K562 (cell line): Measurements from ENCODE around the gene ELMO1. TPM values are rescaled to one million over a fixed set of nuclear protein-coding genes. Genes with fewer than 3 reads are reported as not detected.

Experiments
- ATAC-seq: fragments of 200-7000 bp; cut with Tn5 transposase; 3 replicates; pipeline ENCODE4 v1.9.1; 2020; ENCODE audit warnings: moderate library complexity
- BruUV-seq: library from RNA; stranded (reverse); fragments of 400-500 nt; replicated peaks from 2 replicates; lab custom pipeline; 2021; lab: Mats Ljungman, UMichigan
- CTCF ChIA-PET: fragments of 300-600 bp; formaldehyde crosslinking; extraction: SDS; loops from one replicate; lab custom pipeline; 2021; ENCODE audit warnings: low intra/inter-chr PET ratio; lab: Yijun Ruan, JAX
- POLR2A ChIA-PET: fragments of 300-600, 350-650 bp; sonication (Branson Sonifier 250); formaldehyde crosslinking; extraction: SDS; loops from one replicate; lab custom pipeline; 2021; ENCODE audit warnings: antibody characterized with exemption, inconsistent platforms; lab: Yijun Ruan, JAX
- DNase-seq, 4 experiments: peaks; one replicate each; pipeline versions ENCODE4 v3.0.0 to v3.0.0-alpha.2; 2011 to 2018; ENCODE audit warnings: low spot score in 3 of 4, mixed read lengths in 3 of 4; ENCODE audit errors: extremely low read depth in 1 of 4
- FAIRE-seq: peaks from 2 replicates; lab custom pipeline; 2011; peaks lifted over from hg19 to GRCh38; lab: Jason Lieb, UNC
- H2AFZ ChIP-seq: 2 replicates; pipeline ENCODE4 v1.6.0; 2011; ENCODE audit warnings: low read depth, low read length, control low read depth, inconsistent platforms
- H3K27ac ChIP-seq: fragments of 200-600 bp; 3 replicates; pipeline ENCODE4 v1.8.0; 2011; ENCODE audit warnings: low read depth, mild to moderate bottlenecking, control low read depth, inconsistent platforms, low read length, moderate library complexity, mixed read lengths; ENCODE audit errors: extremely low read depth
- H3K27me3 ChIP-seq, 2 experiments: fragments of 300-600 bp in 1 of 2; 2 replicates in 1 of 2; 3 replicates in 1 of 2; pipeline versions ENCODE4 v1.6.0 to v1.8.0; 2011; ENCODE audit warnings: inconsistent platforms in 2 of 2, low read length in 2 of 2, mild to moderate bottlenecking in 1 of 2, mixed read lengths in 1 of 2, moderate library complexity in 1 of 2; ENCODE audit not compliant: control insufficient read depth in 2 of 2, insufficient read depth in 2 of 2
- H3K36me3 ChIP-seq: fragments of 300-600 bp; 3 replicates; pipeline ENCODE4 v1.8.0; 2011; ENCODE audit warnings: mild to moderate bottlenecking, low read length, inconsistent platforms; ENCODE audit not compliant: control insufficient read depth, insufficient read depth
- H3K4me1 ChIP-seq, 2 experiments: fragments of 200-600 bp in 1 of 2; replicated peaks in 1 of 2; 2 replicates in 1 of 2; 3 replicates in 1 of 2; pipeline versions ENCODE4 v1.5.1 to v1.8.0; 2011; ENCODE audit warnings: inconsistent platforms in 2 of 2, low read length in 2 of 2, mild to moderate bottlenecking in 1 of 2, mixed read lengths in 1 of 2, moderate library complexity in 1 of 2; ENCODE audit not compliant: control insufficient read depth in 2 of 2, insufficient read depth in 2 of 2
- H3K4me2 ChIP-seq: 2 replicates; pipeline ENCODE4 v1.6.1; 2011; ENCODE audit warnings: low read length, control low read depth, inconsistent platforms, mixed read lengths; ENCODE audit not compliant: insufficient read depth
- H3K4me3 ChIP-seq: fragments of 200-600 bp; sonication (generic), shearing (Covaris generic); 2 replicates; pipeline ENCODE4 v1.5.1; 2016; ENCODE audit warnings: control low read depth, inconsistent platforms
- H3K79me2 ChIP-seq: fragments of 200-600 bp; 3 replicates; pipeline ENCODE4 v1.8.0; 2011; ENCODE audit warnings: low read length, inconsistent platforms; ENCODE audit not compliant: control insufficient read depth, insufficient read depth
- H3K9ac ChIP-seq, 2 experiments: 2 replicates each; pipeline versions ENCODE4 v1.6.0 to v1.6.1; 2011; ENCODE audit warnings: low read depth in 2 of 2, low read length in 2 of 2, control low read depth in 1 of 2, inconsistent platforms in 1 of 2, mild to moderate bottlenecking in 1 of 2, mixed read lengths in 1 of 2; ENCODE audit not compliant: insufficient read depth in 1 of 2
- H3K9me1 ChIP-seq: one replicate; pipeline ENCODE4 v1.6.0; 2011; ENCODE audit warnings: inconsistent platforms, mild to moderate bottlenecking, low read length, moderate library complexity; ENCODE audit not compliant: control insufficient read depth, insufficient read depth
- H3K9me3 ChIP-seq: replicated peaks from 2 replicates; pipeline ENCODE4 v1.5.1; 2011; ENCODE audit warnings: low read depth, low read length, inconsistent platforms; ENCODE audit not compliant: control insufficient read depth, insufficient read depth
- H4K20me1 ChIP-seq: replicated peaks from 2 replicates; pipeline ENCODE4 v1.6.1; 2011; ENCODE audit warnings: low read length, inconsistent platforms, mixed read lengths; ENCODE audit not compliant: control insufficient read depth, insufficient read depth
- CHD4 ChIP-seq: fragments of 200-600 bp; sonication (generic); IDR thresholded peaks from 3 replicates; pipeline ENCODE4 v1.6.1; 2012; ENCODE audit warnings: low read depth, mild to moderate bottlenecking, mixed read lengths, low read length, inconsistent platforms; ENCODE audit not compliant: insufficient read depth, insufficient replicate concordance, poor library complexity, severe bottlenecking
- NCOA2 ChIP-seq, 2 experiments: fragments of 450-650 bp; IDR thresholded peaks; 2 replicates each; pipeline ENCODE4 v1.6.1; 2018; ENCODE audit warnings: mild to moderate bottlenecking in 2 of 2, moderate library complexity in 1 of 2; ENCODE audit not compliant: partially characterized antibody in 2 of 2
- ZNF507 ChIP-seq: conservative IDR thresholded peaks from 2 replicates; pipeline ENCODE4 v1.6.1; 2017; ENCODE audit warnings: missing genetic modification characterization, missing compliant biosample characterization
- WGBS: fragments of 100-300 bp; shearing (Covaris generic); methylation state at CpG from one replicate; pipeline ENCODE4 v1.1.6; 2016; ENCODE audit warnings: low coverage, mixed read lengths; ENCODE audit not compliant: insufficient coverage; ENCODE audit errors: missing lambda C conversion rate; 5-methylcytosine and 5-hydroxymethylcytosine counted together
- in situ Hi-C: fragments of 300-500 bp; cut with MboI; formaldehyde crosslinking; loops from 4 replicates; pipeline ENCODE4 v1.15.0; 2018; ENCODE audit warnings: inconsistent platforms, mixed read lengths
- intact Hi-C: fragments of 100-400 bp; cut with micrococcal nuclease; formaldehyde crosslinking; loops from 2 replicates; pipeline ENCODE4 v1.14.2; 2022
- polyA plus RNA-seq, 8 experiments: library from polyadenylated mRNA; depleted of rRNA in 4 of 8; stranded (reverse) in 5 of 8; unstranded in 3 of 8; fragments of >200 nt; fragmentation: Nextera tagmentation in 2 of 8; fragmentation: Illumina TruSeq in 1 of 8; extraction: Ambion mirVana in 2 of 8; extraction: Trizol in 1 of 8; gene quantifications; 2 replicates each; pipeline versions ENCODE4 v1.2.1 to v1.2.3, GENCODE V29; 2011 to 2014; ENCODE audit warnings: inconsistent platforms in 1 of 8, missing spikeins in 1 of 8
- total RNA-seq, 7 experiments: library from RNA; depleted of rRNA in 6 of 7; stranded (reverse); fragments of >200 nt in 6 of 7; fragmentation: Illumina TruSeq in 2 of 7; extraction: Trizol in 2 of 7; gene quantifications; 2 replicates each; pipeline versions ENCODE4 v1.2.1 to v1.2.3, GENCODE V29; 2011 to 2021; ENCODE audit warnings: low replicate concordance in 1 of 7
- TF ChIP-seq, protein P1 (sequence below): fragments of 450-650 bp; IDR thresholded peaks from 2 replicates; pipeline ENCODE4 v1.6.1; 2016; ENCODE audit warnings: borderline replicate concordance
- TF ChIP-seq, protein P2 (sequence below): sonication (generic); formaldehyde crosslinking; IDR thresholded peaks from 2 replicates; pipeline ENCODE4 v1.8.0; 2022; ENCODE audit warnings: mild to moderate bottlenecking, missing genetic modification reagents
- TF ChIP-seq, protein P3 (sequence below): fragments of 200-800 bp; sonication (Bioruptor generic); IDR thresholded peaks from 2 replicates; pipeline ENCODE4 v1.6.1; 2017; ENCODE audit warnings: missing genetic modification characterization, missing compliant biosample characterization
- TF ChIP-seq, protein P4 (sequence below): fragments of 200-800 bp; sonication (Bioruptor generic); IDR thresholded peaks from 2 replicates; pipeline ENCODE4 v1.6.1; 2017; ENCODE audit warnings: missing genetic modification characterization, missing compliant biosample characterization
- TF ChIP-seq, protein P5 (sequence below): sonication (generic); formaldehyde crosslinking; IDR thresholded peaks from 2 replicates; pipeline ENCODE4 v1.8.1; 2023; ENCODE audit warnings: mild to moderate bottlenecking, missing genetic modification reagents
- TF ChIP-seq, protein P6 (sequence below): fragments of 250-450 bp; sonication (Bioruptor Pico); IDR thresholded peaks from 2 replicates; pipeline ENCODE4 v1.5.0; 2020; ENCODE audit warnings: mild to moderate bottlenecking

The ELMO1 gene
- total and polyA plus RNA-seq, 9 of the 15 experiments (the other 6 are each of a cell fraction or from before 2014, with no cell fraction given) = 0.36 to 7.2 (median 3.6) TPM

DNA sequence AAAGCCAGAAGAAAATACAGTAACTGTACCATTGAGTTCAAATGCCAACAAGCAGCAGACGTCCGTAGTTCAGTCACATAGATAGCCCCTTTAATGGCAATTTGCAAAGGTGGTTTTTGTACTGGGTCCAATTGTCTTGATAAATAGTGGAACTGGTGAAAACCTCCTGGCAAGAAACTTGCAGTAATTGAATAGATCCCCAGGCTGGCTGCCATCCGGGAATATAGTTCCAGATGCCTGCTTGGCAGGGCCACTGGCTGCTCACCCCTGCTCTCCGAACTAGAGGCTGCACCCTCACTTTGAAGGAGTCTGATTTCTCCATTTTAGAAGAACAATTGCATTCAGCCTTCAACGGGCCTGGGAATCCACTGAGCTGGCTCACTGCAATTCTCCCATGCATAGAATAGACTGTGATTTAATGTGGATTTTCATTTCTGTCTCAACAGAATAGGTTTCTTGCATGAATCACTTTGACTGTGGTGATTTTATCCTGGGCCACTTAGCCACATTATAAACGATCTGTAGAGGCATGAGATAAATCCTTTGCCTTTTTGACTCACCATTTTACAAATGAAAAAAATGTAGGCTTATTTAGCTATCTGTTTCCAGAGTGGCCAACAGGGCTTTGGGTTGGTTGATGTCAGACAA lies 35.9 kb upstream of the ELMO1 start:
- Histone ChIP-seq H3K9me1 (no peaks in the 10 kb centered on the region), H3K27ac (no peak overlapping the region), H3K4me3 (no peak overlapping the region), H3K4me2 (no peak overlapping the region), H3K4me1 (no peaks in the 10 kb centered on the region), H3K36me3 (no peaks in the 10 kb centered on the region), H3K9me3 (no peaks in the 10 kb centered on the region; the same call in 1 of the 2 replicates), H3K79me2 (no peaks in the 10 kb centered on the region), H4K20me1 (no peaks in the 10 kb centered on the region), H2AFZ (no peak overlapping the region), H3K27me3 (no peaks in the 10 kb centered on the region), H3K9ac (no peak overlapping the region)
- ATAC-seq = no peak
- intact Hi-C loops = no loop called here
- FAIRE-seq = no peak
- ChIA-PET CTCF (no interaction called here), POLR2A (interaction anchor here (0.5 to 0.7 kb wide), 3 partner anchors 11 to 173 kb away, joined by 3 to 4 read pairs (median 3); no protein-coding TSS in a partner anchor)
- WGBS = under 1% methylated on average over 6 of the region's 6 CpGs
- DNase-seq = no peak
- in situ Hi-C loops = no loop called here
- BruUV-seq = no TSS peak
- TF ChIP-seq CHD4 (no peak), NCOA2 (IDR thresholded peaks at IDR 0.05; ENCODE audit: partially characterized antibody in 2 of 2) (no peak), ZNF507 (tag) (no peak)
- TF ChIP-seq, protein P1, sequence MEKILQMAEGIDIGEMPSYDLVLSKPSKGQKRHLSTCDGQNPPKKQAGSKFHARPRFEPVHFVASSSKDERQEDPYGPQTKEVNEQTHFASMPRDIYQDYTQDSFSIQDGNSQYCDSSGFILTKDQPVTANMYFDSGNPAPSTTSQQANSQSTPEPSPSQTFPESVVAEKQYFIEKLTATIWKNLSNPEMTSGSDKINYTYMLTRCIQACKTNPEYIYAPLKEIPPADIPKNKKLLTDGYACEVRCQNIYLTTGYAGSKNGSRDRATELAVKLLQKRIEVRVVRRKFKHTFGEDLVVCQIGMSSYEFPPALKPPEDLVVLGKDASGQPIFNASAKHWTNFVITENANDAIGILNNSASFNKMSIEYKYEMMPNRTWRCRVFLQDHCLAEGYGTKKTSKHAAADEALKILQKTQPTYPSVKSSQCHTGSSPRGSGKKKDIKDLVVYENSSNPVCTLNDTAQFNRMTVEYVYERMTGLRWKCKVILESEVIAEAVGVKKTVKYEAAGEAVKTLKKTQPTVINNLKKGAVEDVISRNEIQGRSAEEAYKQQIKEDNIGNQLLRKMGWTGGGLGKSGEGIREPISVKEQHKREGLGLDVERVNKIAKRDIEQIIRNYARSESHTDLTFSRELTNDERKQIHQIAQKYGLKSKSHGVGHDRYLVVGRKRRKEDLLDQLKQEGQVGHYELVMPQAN = no peak
- TF ChIP-seq, protein P2, sequence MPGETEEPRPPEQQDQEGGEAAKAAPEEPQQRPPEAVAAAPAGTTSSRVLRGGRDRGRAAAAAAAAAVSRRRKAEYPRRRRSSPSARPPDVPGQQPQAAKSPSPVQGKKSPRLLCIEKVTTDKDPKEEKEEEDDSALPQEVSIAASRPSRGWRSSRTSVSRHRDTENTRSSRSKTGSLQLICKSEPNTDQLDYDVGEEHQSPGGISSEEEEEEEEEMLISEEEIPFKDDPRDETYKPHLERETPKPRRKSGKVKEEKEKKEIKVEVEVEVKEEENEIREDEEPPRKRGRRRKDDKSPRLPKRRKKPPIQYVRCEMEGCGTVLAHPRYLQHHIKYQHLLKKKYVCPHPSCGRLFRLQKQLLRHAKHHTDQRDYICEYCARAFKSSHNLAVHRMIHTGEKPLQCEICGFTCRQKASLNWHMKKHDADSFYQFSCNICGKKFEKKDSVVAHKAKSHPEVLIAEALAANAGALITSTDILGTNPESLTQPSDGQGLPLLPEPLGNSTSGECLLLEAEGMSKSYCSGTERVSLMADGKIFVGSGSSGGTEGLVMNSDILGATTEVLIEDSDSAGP (CRISPR knock-in tag) = no peak
- TF ChIP-seq, protein P3, sequence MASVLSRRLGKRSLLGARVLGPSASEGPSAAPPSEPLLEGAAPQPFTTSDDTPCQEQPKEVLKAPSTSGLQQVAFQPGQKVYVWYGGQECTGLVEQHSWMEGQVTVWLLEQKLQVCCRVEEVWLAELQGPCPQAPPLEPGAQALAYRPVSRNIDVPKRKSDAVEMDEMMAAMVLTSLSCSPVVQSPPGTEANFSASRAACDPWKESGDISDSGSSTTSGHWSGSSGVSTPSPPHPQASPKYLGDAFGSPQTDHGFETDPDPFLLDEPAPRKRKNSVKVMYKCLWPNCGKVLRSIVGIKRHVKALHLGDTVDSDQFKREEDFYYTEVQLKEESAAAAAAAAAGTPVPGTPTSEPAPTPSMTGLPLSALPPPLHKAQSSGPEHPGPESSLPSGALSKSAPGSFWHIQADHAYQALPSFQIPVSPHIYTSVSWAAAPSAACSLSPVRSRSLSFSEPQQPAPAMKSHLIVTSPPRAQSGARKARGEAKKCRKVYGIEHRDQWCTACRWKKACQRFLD (CRISPR knock-in tag) = no peak
- TF ChIP-seq, protein P4, sequence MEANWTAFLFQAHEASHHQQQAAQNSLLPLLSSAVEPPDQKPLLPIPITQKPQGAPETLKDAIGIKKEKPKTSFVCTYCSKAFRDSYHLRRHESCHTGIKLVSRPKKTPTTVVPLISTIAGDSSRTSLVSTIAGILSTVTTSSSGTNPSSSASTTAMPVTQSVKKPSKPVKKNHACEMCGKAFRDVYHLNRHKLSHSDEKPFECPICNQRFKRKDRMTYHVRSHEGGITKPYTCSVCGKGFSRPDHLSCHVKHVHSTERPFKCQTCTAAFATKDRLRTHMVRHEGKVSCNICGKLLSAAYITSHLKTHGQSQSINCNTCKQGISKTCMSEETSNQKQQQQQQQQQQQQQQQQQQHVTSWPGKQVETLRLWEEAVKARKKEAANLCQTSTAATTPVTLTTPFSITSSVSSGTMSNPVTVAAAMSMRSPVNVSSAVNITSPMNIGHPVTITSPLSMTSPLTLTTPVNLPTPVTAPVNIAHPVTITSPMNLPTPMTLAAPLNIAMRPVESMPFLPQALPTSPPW (CRISPR knock-in tag) = no peak
- TF ChIP-seq, protein P5, sequence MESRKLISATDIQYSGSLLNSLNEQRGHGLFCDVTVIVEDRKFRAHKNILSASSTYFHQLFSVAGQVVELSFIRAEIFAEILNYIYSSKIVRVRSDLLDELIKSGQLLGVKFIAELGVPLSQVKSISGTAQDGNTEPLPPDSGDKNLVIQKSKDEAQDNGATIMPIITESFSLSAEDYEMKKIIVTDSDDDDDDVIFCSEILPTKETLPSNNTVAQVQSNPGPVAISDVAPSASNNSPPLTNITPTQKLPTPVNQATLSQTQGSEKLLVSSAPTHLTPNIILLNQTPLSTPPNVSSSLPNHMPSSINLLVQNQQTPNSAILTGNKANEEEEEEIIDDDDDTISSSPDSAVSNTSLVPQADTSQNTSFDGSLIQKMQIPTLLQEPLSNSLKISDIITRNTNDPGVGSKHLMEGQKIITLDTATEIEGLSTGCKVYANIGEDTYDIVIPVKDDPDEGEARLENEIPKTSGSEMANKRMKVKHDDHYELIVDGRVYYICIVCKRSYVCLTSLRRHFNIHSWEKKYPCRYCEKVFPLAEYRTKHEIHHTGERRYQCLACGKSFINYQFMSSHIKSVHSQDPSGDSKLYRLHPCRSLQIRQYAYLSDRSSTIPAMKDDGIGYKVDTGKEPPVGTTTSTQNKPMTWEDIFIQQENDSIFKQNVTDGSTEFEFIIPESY = no peak
- TF ChIP-seq, protein P6, sequence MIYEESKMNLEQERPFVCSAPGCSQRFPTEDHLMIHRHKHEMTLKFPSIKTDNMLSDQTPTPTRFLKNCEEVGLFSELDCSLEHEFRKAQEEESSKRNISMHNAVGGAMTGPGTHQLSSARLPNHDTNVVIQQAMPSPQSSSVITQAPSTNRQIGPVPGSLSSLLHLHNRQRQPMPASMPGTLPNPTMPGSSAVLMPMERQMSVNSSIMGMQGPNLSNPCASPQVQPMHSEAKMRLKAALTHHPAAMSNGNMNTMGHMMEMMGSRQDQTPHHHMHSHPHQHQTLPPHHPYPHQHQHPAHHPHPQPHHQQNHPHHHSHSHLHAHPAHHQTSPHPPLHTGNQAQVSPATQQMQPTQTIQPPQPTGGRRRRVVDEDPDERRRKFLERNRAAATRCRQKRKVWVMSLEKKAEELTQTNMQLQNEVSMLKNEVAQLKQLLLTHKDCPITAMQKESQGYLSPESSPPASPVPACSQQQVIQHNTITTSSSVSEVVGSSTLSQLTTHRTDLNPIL (CRISPR knock-in tag) = no peak
